Activated naive CD4-positive, alpha-beta T cell treated with anti-CD3 and anti-CD28 coated beads for 36 hours (primary cell): ENCODE measurements around the gene MYO5C. TPM values are rescaled to one million over a fixed set of nuclear protein-coding genes. Genes with fewer than 3 reads are reported as not detected.
A peak's percentile ranks its signal among the peaks of the same experiment; 100 is the strongest.

ENCODE experiments used
- CTCF ChIA-PET: fragments of 350-600 bp; sonication (Branson Sonifier 250); formaldehyde crosslinking; loops from one replicate; lab custom pipeline; 2021; ENCODE audit warnings: antibody characterized with exemption; lab: Charles Lee
- DNase-seq: peaks from one replicate; pipeline ENCODE4 v3.0.0-alpha.2; 2020
- H3K27ac Mint-ChIP-seq: one replicate; pipeline ENCODE4 v1.8.0; 2021; ENCODE audit warnings: mild to moderate bottlenecking, mixed read lengths
- H3K27me3 Mint-ChIP-seq: one replicate; pipeline ENCODE4 v1.8.0; 2021; ENCODE audit warnings: low read depth, mixed read lengths
- H3K36me3 Mint-ChIP-seq: one replicate; pipeline ENCODE4 v1.8.0; 2021; ENCODE audit warnings: low read depth, mixed read lengths
- H3K4me1 Mint-ChIP-seq: one replicate; pipeline ENCODE4 v1.8.0; 2021; ENCODE audit warnings: low read depth, mixed read lengths
- H3K4me3 Mint-ChIP-seq: one replicate; pipeline ENCODE4 v1.8.0; 2021; ENCODE audit warnings: mild to moderate bottlenecking, moderate library complexity, mixed read lengths
- H3K9me3 Mint-ChIP-seq: one replicate; pipeline ENCODE4 v1.8.0; 2021; ENCODE audit warnings: mixed read lengths
- intact Hi-C: fragments of 100-400 bp; cut with micrococcal nuclease; formaldehyde crosslinking; loops from one replicate; pipeline ENCODE4 v1.15.1; 2023
- total RNA-seq, 2 experiments: library from RNA; stranded (reverse); gene quantifications; one replicate each; pipeline ENCODE4 v1.2.3, GENCODE V29; 2021

The MYO5C gene
- total RNA-seq, 2 experiments from 2014 or later: 0.19 to 0.25 TPM

GRCh38 chr15:52193321-52193720 is 102.3 kb downstream of the MYO5C start:
- intact Hi-C loops: no loop called here
- Mint-ChIP-seq H3K27me3 (no peaks in the 10 kb centered on the region), H3K9me3 (no peaks in the 10 kb centered on the region), H3K4me3 (no peak overlapping the region), H3K36me3 (no peaks in the 10 kb centered on the region), H3K27ac (no peak overlapping the region), H3K4me1 (no peaks in the 10 kb centered on the region)
- CTCF ChIA-PET: no interaction called here
- no peak for DNase-seq

GRCh38 chr15:52191207-52191606 is 104.4 kb downstream of the MYO5C start, which contains the start of gene GNB5:
Gene GNB5, minus strand, starts transcription at chr15:52191392. Its CDS starts 6,716 bp downstream, at chr15:52184676.
- H3K27ac Mint-ChIP-seq: no peak within 1 kb of the TSS
- H3K4me3 Mint-ChIP-seq: no peak within 1 kb of the TSS
- no peaks in the 10 kb centered on the region for H3K4me1 Mint-ChIP-seq
- no peaks in the 10 kb centered on the region for H3K36me3 Mint-ChIP-seq
- H3K27me3 Mint-ChIP-seq: no peaks in the 10 kb centered on the region
- intact Hi-C loops: no loop called here
- no peaks in the 10 kb centered on the region for H3K9me3 Mint-ChIP-seq
- no peak for DNase-seq
- CTCF ChIA-PET: interaction anchor here (0.6 to 2.1 kb wide), 2 partner anchors 17 to 156 kb away, joined by 3 to 7 read pairs; no protein-coding TSS in a partner anchor

- H3K27me3 Mint-ChIP-seq: no peaks in the 10 kb centered on the region
- CTCF ChIA-PET: interaction anchor here (0.8 to 1.5 kb wide), 3 partner anchors 22 to 70 kb away, joined by 3 to 6 read pairs (median 5); no protein-coding TSS in a partner anchor
- H3K4me1 Mint-ChIP-seq: no peaks in the 10 kb centered on the region
- H3K9me3 Mint-ChIP-seq: no peaks in the 10 kb centered on the region
- no peak overlapping the region for H3K4me3 Mint-ChIP-seq
- H3K27ac Mint-ChIP-seq: no peak overlapping the region
- H3K36me3 Mint-ChIP-seq: no peaks in the 10 kb centered on the region
- DNase-seq: no peak
- intact Hi-C loops: no loop called here
These were observed 108.7 kb downstream of the MYO5C start for GRCh38 chr15:52186651-52187486.

GRCh38 chr15:52185151-52185561 is 110.4 kb downstream of the MYO5C start:
- Mint-ChIP-seq H3K9me3 (no peaks in the 10 kb centered on the region), H3K36me3 (no peaks in the 10 kb centered on the region), H3K27me3 (no peaks in the 10 kb centered on the region), H3K4me3 (no peak overlapping the region), H3K4me1 (peaks cover 7% of the 10 kb centered on the region), H3K27ac (no peak overlapping the region)
- CTCF ChIA-PET: interaction anchor here (0.6 to 2.9 kb wide), 6 partner anchors 23 to 106 kb away, joined by 3 to 25 read pairs (median 4); no protein-coding TSS in a partner anchor
- DNase-seq: no peak
- intact Hi-C loops: no loop called here

- DNase-seq: no peak
- H3K36me3 Mint-ChIP-seq: no peaks in the 10 kb centered on the region
- CTCF ChIA-PET: interaction anchor here (0.6 to 2.9 kb wide), 10 partner anchors 14 to 155 kb away, joined by 3 to 25 read pairs (median 4); no protein-coding TSS in a partner anchor
- peaks cover 7% of the 10 kb centered on the region for H3K4me1 Mint-ChIP-seq
- H3K4me3 Mint-ChIP-seq: no peak overlapping the region
- H3K9me3 Mint-ChIP-seq: no peaks in the 10 kb centered on the region
- H3K27ac Mint-ChIP-seq: no peak overlapping the region
- intact Hi-C loops: no loop called here
- H3K27me3 Mint-ChIP-seq: no peaks in the 10 kb centered on the region
These were observed 110.9 kb downstream of the MYO5C start for GRCh38 chr15:52184721-52185120.

GRCh38 chr15:52183562-52184173 is 111.9 kb downstream of the MYO5C start:
- intact Hi-C loops: loop anchor here (1.0 to 2.0 kb wide), 2 partner anchors 44 to 381 kb away; no protein-coding TSS in a partner anchor
- peaks cover 10% of the 10 kb centered on the region for H3K4me1 Mint-ChIP-seq
- no peaks in the 10 kb centered on the region for H3K27me3 Mint-ChIP-seq
- no peak overlapping the region for H3K4me3 Mint-ChIP-seq
- no peak overlapping the region for H3K27ac Mint-ChIP-seq
- CTCF ChIA-PET: interaction anchor here (0.6 to 2.9 kb wide), 12 partner anchors 13 to 154 kb away, joined by 3 to 25 read pairs (median 5); no protein-coding TSS in a partner anchor
- DNase-seq: peak; percentile 56
- no peaks in the 10 kb centered on the region for H3K9me3 Mint-ChIP-seq
- H3K36me3 Mint-ChIP-seq: no peaks in the 10 kb centered on the region

- no peaks in the 10 kb centered on the region for H3K36me3 Mint-ChIP-seq
- DNase-seq: no peak
- no peaks in the 10 kb centered on the region for H3K9me3 Mint-ChIP-seq
- H3K27ac Mint-ChIP-seq: no peak overlapping the region
- CTCF ChIA-PET: interaction anchor here (1.0 to 1.1 kb wide), 2 partner anchors 26 to 45 kb away, joined by 3 to 5 read pairs; no protein-coding TSS in a partner anchor
- peaks cover 15% of the 10 kb centered on the region for H3K4me1 Mint-ChIP-seq
- intact Hi-C loops: loop anchor here (2.0 kb wide), 1 partner anchor 383 kb away; no protein-coding TSS in a partner anchor
- no peak overlapping the region for H3K4me3 Mint-ChIP-seq
- H3K27me3 Mint-ChIP-seq: no peaks in the 10 kb centered on the region
These were observed 113.4 kb downstream of the MYO5C start for GRCh38 chr15:52181938-52182780.

GRCh38 chr15:52180851-52181450 is 114.7 kb downstream of the MYO5C start:
- Mint-ChIP-seq H3K27ac (peak overlapping the region; percentile 30), H3K9me3 (no peaks in the 10 kb centered on the region), H3K27me3 (no peaks in the 10 kb centered on the region), H3K4me3 (peak overlapping the region; percentile 87), H3K36me3 (no peaks in the 10 kb centered on the region), H3K4me1 (peaks cover 19% of the 10 kb centered on the region)
- intact Hi-C loops: loop anchor here (1.0 kb wide), 2 partner anchors 27 to 40 kb away; no protein-coding TSS in a partner anchor
- no peak for DNase-seq
- CTCF ChIA-PET: interaction anchor here (0.9 to 1.3 kb wide), 2 partner anchors 9 to 28 kb away, joined by 3 read pairs; no protein-coding TSS in a partner anchor

- Mint-ChIP-seq H3K36me3 (no peaks in the 10 kb centered on the region), H3K27ac (peak overlapping the region; percentile 75), H3K4me1 (peaks cover 19% of the 10 kb centered on the region), H3K9me3 (no peaks in the 10 kb centered on the region), H3K27me3 (no peaks in the 10 kb centered on the region), H3K4me3 (peak overlapping the region; percentile 87)
- intact Hi-C loops: loop anchor here (1.0 kb wide), 2 partner anchors 28 to 41 kb away; no protein-coding TSS in a partner anchor
- CTCF ChIA-PET: interaction anchor here (0.9 to 1.3 kb wide), 2 partner anchors 9 to 28 kb away, joined by 3 read pairs; no protein-coding TSS in a partner anchor
- peak; percentile 58 for DNase-seq
These were observed 115.3 kb downstream of the MYO5C start for GRCh38 chr15:52180196-52180835.

- peak overlapping the region; percentile 87 for H3K4me3 Mint-ChIP-seq
- H3K27me3 Mint-ChIP-seq: no peaks in the 10 kb centered on the region
- H3K9me3 Mint-ChIP-seq: no peaks in the 10 kb centered on the region
- intact Hi-C loops: loop anchor here (1.0 to 5.0 kb wide), 8 partner anchors 8 to 498 kb away; partner anchors contain the start of genes ATOSA, LEO1 and LYSMD2
- peak overlapping the region; percentile 92 for H3K27ac Mint-ChIP-seq
- H3K36me3 Mint-ChIP-seq: no peaks in the 10 kb centered on the region
- H3K4me1 Mint-ChIP-seq: peaks cover 19% of the 10 kb centered on the region
- CTCF ChIA-PET: interaction anchor here (0.6 to 1.9 kb wide), 13 partner anchors 8 to 77 kb away, joined by 3 to 18 read pairs (median 3); no protein-coding TSS in a partner anchor
- DNase-seq: peak; percentile 91
These were observed 116.1 kb downstream of the MYO5C start for GRCh38 chr15:52179278-52180195.
